ENCODE results near the gene RAMP3.

GRCh38 chr7:45178241-45179225, 20.9 kb downstream of the RAMP3 start:
- TF ChIP-seq, protein P1, sequence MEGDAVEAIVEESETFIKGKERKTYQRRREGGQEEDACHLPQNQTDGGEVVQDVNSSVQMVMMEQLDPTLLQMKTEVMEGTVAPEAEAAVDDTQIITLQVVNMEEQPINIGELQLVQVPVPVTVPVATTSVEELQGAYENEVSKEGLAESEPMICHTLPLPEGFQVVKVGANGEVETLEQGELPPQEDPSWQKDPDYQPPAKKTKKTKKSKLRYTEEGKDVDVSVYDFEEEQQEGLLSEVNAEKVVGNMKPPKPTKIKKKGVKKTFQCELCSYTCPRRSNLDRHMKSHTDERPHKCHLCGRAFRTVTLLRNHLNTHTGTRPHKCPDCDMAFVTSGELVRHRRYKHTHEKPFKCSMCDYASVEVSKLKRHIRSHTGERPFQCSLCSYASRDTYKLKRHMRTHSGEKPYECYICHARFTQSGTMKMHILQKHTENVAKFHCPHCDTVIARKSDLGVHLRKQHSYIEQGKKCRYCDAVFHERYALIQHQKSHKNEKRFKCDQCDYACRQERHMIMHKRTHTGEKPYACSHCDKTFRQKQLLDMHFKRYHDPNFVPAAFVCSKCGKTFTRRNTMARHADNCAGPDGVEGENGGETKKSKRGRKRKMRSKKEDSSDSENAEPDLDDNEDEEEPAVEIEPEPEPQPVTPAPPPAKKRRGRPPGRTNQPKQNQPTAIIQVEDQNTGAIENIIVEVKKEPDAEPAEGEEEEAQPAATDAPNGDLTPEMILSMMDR (conservative IDR thresholded peaks at IDR 0.05 in 1 of 2, IDR thresholded peaks at IDR 0.05 in 1 of 2; ENCODE audit: low read depth in 1 of 2, low read length in 2 of 2) = no peak
- no peak for TF ChIP-seq EZH2 (IDR thresholded peaks at IDR 0.05; ENCODE audit: low read length, missing control alignments)

All from fibroblast of lung (primary cell).